ENCODE data around the gene ETFA.

The ETFA gene

GRCh38 chr15:76209942-76210341, 101.3 kb downstream of the ETFA start:
- no peak for DNase-seq

GRCh38 chr15:76209523-76209922, 101.7 kb downstream of the ETFA start:
- DNase-seq = no peak

DNA sequence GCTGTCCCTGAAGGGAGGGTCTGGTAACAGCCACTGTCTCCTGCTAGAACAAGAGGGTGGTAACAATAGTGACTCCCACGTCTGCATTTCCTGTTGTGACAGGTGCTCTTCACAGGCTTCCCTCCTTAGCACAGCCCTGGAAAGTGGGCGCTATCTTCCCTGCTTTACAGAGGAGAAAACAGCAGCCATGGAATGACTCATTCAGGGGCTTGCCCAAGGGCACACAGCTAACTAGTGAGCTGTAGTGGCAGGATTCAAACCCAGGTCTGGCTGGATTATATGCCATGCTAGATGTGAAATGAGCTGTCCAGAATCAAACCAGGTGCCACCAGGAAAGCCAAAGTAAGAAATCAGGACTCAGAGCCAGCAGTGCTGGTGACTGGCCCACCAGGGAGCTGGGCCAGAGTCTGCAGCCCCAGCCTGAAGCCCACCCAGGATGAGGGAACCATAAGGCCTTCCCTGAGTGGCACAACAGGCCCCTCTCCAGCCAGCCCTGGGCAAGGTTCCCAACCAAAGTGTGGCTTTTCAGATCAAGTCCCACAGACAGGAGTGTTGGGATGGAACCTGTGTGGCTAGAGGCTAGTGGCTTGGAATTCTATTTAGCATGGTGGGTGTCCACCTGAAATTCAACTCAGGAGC, 102.4 kb downstream of the ETFA start:
- no peak for DNase-seq

GRCh38 chr15:76208084-76208785, 103.0 kb downstream of the ETFA start:
- no peak for DNase-seq

DNA sequence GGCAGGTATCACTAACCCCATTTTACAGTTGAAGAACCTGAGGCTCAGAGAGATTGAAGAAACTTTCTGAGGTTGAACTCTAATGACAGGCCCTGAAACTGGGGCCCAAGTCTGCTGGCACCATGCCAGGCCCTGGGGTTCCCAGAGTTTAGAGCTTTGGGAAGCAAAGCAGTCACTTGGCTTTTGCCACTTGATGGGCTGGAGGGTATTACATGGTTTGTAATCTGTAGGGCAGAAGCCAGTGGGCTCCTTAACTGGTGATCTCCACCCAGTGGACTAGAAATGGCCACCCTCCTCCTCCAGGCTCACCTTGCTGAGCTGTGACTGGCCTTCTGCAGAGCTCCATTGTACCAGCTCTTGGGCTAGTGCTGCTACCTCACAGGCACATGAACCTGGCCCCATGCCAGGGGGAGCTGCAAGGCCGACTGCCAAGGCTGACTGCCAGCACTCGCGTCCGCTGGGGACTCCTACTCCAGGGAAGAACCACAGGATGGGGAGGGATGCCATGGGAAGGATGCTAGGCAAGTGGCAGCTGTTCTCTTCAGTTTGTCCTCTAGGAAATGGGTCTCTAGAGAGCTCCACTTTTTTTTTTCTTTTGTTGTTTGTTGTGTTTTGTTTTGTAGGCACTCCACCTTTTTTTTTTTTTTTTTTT, 104.8 kb downstream of the ETFA start:
- no peak for DNase-seq

DNA sequence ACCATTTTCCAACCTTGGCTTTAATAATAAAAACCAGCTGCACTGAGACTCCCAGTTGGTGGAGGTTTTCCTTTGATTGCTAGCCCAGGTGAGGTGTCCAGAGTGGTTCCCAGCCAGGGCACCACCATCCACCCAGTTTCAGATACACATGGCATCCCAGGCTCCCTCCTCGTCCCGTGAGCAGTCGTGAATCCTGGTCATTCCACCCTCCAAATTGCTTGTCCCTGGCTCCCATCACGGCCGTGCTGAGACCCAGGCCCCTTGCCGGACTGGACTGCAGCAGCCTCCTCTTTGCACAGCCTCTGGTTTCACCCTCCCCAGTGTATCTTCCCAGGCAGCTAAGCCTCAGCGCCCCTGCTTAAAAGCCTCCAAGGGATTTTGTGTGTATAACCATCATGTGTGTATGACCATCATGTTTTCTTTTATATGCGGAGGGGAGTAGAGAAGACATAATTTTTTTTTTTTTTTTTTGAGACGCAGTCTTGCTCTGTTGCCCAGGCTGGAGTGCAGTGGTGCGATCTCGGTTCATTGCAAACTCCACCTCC, 106.3 kb downstream of the ETFA start:
- no peak for DNase-seq

- DNase-seq = no peak
These were observed 107.0 kb downstream of the ETFA start for GRCh38 chr15:76204109-76204845.

DNA sequence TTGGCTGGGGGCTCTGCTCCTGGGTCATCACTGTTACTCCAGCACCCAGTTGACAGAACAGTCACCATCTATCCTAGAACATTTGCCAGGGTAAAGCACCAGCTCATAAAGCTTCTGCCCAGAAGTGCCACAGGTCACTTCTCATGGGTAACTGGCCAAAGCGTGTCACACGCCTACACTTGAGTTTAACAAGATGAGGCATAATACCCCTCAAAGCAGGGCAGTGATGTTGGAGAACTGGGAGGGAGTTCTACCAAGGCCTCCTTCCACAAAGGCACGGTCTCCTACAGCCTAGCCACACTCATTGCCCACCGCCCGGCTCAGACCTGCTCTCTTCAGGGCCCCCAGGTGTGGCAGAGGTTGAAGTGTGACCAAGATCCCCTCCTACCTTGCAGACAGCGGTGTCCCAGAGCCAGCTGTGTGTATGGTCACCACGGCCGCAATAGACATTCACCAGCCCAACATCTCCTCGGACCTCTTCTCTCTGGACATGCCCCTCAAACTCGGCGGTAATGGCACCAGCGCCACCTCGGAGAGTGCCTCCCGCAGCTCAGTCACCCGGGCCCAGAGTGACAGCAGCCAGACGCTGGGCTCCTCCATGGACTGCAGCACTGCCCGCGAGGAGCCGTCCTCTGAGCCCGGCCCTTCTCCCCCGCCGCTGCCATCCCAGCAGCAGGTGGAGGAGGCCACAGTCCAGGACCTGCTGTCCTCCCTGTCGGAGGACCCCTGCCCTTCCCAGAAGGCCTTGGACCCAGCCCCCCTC, 107.7 kb downstream of the ETFA start:
- DNase-seq = no peak

DNA sequence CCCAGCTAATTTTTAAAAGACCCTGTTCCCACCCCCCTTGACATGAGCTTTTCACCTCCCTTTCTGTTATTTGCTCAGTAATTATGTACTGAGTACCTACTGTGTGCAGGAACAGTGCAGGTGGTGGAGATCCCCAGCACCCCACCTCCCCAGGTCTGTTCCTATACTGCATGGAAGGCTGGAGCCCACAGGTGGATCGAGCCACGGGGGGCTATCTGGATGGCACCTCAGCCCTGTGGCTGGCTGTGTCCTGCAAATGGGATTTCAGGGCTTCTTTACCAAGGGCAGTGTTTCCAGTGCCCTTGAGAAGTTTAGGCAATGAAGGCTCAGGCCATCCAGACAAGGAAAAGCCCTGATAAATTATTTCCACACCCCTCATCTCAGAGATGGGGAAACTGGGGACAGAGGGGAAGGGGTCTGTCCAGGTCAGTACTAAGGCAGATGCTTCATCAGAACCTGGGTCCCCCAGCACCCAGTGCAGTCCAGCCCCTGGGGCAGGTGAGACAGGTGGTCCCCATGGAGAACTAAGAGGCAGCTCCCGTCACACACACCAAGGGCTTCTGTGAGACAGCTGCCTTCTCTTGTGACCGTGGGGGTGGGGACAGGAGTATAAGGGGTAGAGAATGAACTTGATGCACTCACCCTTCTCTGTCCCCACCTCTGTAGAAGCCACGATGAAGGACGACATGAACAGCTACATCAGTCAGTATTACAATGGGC, 109.6 kb downstream of the ETFA start:
- no peak for DNase-seq

- no peak for DNase-seq
These were observed 110.6 kb downstream of the ETFA start for GRCh38 chr15:76200641-76201105.

GRCh38 chr15:76200083-76200465, 111.2 kb downstream of the ETFA start:
- DNase-seq = no peak

DNA sequence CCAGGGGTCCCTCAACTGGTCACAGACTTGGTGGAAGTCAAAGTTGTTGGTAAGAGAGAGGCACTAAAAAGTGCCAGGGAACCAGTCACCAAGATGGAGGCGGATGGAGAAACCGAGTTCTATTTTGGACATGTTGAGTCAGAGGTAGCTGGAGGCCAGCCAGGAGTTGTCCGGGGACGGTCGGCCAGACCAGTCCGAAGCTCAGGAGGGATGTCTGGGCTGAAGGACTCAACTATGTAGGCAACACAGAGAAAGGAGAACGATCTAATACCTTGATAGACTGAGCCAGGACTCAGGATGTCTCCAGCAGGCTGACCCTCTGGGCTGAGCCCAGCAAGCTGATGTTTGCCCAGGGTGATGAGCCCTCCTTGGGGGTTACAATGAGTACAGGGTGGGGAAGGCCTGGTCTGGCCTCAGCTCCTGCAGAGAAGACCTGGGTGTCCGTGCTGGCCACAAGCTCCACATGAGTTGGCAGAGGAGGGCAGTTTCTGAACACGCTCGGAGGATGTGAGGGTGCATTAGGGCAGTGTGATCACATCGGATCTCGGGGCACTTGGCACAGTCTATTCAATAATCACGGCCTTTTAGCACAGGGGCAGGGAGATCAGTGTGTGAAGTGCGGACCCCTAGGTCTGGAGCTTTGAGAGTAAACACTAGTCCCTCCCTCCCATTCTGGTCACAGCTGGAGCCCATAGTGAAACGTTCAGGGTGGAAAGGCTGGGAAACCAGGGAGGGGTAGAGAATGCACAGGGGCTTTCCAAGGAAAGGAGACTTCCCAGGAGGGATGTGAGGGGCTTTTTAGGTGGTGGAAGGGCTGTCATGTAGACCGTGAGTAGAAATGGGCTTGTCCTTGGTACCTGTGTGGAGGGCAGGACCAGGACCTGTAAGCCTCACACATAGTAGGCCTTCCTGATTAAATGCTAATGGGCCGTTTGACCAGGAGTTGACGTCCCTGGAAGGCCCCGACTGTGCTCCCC, 111.9 kb downstream of the ETFA start:
- DNase-seq = no peak

- DNase-seq = no peak
These were observed 112.7 kb downstream of the ETFA start for GRCh38 chr15:76198456-76199105.

DNA sequence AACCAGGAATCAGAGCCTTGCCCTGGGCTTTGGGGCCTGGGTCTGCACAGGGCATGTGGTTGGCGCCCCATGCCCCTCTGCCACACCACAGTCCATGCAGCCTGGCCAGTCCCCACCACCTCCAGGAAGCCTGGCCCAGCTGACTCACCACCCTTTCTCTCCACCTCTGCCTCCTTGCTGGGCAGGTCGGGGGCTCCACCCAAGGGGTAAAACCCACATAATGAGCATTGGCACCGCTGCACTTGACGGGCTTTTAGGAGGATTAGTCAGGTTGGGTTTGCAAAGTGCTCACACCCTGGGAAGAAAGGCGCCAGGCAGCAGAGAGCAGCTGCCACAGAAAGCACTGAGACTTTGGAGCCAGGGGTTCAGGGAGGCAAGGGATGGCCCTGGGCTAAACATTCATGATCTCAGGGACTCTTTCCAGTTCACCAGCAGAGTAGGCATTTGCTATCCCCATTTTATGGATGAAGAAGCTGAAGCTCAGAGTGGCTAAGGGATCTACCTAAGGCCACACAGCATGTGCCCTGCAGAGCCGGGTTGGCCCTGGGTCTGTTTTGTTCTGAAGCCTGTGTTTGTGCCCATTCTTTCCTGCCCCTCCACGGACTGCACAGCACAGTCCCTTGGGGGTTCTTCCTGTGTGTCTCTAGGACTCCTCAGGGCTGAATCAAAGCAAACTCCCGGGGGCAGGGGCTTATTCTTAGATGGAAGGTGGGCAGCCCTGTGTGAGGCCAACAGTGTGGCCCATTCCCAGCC, 113.4 kb downstream of the ETFA start:
- no peak for DNase-seq

DNA sequence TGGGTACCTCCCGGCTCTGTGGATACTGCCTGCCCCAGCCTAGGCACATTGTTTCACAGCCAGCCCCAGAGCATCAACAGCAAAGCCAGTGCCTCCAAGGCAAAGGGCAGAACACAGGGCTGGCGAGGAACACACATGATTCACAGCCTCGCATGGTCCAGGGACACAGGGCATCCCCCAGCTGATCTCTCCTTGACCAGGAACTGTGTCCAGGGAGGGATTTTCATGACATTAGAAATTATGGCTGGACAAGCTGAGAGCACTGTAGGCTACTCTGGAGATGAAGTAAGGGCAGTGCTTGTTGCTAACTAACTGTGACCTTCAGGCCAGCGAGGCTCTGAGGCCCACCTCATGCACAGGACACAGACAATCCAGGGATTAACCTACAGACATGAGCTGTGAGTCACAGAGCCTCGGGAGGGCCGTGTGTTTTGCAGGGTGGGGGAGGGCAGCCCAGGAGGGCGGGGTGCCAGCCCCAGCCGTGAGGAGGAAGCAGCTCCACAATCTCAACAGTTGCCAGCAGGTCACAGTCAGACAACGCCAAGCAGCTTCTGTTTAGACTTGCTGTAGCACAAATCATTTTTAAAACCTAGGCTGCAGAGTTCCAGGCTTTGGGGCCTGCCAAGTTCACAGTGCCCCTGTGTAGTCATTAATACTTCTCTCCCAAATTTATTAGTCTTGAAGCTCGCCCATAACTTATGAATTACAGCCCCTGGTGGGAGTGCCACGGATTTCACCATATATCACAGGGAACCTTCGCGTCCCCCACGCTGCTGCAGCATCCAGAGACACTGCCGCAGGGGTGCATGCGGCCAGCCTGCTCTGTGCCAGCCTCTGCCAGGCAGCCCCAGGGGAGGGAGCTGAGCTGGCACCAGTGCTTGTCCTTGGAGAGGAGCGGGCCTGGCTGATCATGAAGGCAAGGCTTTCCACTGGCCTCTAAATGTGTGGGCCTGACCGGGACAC, 114.7 kb downstream of the ETFA start:
- DNase-seq = peak; percentile 25

DNA sequence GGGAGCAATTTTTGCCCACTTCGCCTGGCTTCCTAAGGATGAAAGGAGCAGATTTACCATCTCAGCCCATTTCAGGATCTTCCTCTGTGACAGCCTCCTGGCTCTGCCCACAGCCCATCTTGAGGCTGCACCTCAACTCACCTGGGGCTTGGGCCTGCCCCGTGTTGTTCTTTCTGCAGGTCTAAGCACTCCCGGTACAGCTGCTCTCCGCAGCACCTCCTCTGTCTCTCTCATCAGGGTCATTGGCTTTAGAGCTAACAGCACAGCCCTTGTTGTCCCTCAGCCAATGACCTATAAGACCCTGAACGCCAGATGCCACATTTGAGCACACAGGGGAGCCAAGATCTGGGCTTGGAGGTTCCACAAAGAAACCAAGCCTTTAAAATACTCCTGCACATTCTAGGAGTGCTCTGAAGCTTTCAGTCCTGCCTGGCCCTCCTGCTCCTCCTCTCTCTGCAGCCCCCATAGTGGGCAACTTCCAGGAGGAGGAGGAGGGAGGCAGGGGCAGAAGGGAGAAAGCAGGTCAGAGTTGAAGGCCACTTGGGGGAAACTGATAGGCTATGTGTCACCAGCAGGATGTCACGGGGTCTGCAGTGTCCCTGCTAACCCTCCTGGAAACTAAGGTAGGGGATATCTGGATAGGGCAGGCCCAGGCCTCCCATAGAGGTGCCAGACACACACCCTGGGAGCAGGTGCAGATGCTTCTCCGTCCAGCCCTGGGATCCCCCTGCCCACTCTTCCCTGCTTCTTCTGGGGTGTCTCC, 115.6 kb downstream of the ETFA start:
- no peak for DNase-seq

GRCh38 chr15:76193934-76194333, 117.3 kb downstream of the ETFA start:
- DNase-seq = no peak
